HG02973 (cell line): ENCODE measurements around the gene WWTR1.
A peak's percentile ranks its signal among the peaks of the same experiment; 100 is the strongest.

ENCODE experiments used
- ATAC-seq: cut with Tn5 transposase; IDR thresholded peaks from one replicate; pipeline ENCODE4 v1.9.1; 2021; ENCODE audit warnings: moderate library complexity; ENCODE audit not compliant: unreplicated experiment

Gene WWTR1

GRCh38 chr3:149657926-149658743 is at the start of gene WWTR1:
Gene WWTR1 (minus strand): TSS chr3:149658025. CDS start chr3:149657306, 719 bp downstream.
- peak; percentile 82 for ATAC-seq

DNA sequence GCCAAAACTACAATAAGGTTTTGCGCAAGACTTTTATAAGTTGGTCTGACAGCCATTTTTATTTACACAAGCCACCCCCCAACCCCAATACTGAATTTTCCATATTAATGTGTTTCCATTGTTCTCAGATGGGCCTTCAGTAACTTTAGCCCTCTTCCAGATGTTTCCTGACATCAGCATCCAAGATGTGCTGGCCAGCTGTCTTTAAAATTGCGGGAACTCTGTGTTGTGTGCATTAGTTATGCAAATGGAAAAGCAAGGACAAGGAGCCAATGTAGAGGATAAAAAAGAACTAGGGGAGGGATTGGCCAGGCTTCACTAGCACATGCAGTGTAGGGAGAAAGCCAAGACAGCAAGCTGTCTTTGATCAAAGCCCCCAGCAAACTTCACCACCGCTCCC is 49.1 kb upstream of the WWTR1 start:
- ATAC-seq, result no peak

GRCh38 chr3:149705416-149705815 is 47.6 kb upstream of the WWTR1 start:
- no peak for ATAC-seq

DNA sequence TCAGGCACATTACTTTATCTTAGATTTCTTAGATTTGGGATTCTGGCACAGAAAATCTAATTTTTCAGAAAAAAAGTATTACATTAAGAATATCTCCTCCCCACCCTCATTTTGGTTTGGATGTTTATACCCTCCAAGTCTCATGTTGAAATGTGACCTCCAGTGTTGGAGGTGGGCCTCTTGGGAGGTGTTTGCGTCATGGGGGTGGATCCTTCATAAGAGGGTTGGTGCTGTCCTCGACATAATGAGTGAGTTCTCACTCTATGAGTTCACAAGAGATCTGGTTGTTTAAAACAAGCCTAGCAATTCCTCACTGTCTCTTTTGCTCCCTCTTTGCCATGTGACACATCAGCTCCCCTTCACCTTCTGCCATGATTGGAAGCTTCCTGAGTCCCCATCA is 45.6 kb upstream of the WWTR1 start:
- ATAC-seq, result no peak

DNA sequence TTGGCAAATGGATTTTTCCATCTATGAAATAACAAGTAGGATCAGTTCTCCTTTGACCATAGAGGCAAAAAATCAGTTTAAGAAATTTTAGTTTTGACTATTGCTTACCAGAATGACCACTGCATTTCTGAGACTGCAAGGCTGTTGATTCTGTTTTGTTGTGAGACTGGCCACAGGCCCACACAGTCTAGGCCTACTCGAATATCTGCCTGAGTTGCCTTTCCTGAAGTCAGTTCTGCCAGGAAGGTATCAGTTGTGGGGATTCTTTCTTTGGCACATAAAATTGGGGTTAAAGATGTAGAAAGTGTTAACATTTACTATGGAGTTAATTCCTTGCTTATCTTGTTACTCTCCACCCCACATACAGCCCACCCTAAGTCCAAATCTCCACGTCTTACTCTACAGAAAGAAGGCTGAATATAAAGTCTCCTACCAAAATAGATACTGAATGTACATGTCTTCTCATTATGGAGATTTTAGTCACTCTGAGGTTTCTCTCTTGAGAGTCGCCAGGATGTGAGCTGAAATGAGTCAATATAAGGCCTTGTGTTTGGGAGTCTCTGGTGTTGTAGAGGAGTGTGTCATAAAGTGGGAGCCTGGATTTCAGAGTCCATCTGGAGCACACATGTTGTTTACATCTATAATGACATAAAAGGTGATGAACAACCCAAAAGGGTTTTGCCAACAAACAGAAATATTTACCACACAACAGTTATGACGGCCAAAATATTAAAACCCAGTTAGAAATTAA is 45.0 kb upstream of the WWTR1 start:
- no peak for ATAC-seq

GRCh38 chr3:149701977-149702350 is 44.1 kb upstream of the WWTR1 start:
- ATAC-seq, result no peak

DNA sequence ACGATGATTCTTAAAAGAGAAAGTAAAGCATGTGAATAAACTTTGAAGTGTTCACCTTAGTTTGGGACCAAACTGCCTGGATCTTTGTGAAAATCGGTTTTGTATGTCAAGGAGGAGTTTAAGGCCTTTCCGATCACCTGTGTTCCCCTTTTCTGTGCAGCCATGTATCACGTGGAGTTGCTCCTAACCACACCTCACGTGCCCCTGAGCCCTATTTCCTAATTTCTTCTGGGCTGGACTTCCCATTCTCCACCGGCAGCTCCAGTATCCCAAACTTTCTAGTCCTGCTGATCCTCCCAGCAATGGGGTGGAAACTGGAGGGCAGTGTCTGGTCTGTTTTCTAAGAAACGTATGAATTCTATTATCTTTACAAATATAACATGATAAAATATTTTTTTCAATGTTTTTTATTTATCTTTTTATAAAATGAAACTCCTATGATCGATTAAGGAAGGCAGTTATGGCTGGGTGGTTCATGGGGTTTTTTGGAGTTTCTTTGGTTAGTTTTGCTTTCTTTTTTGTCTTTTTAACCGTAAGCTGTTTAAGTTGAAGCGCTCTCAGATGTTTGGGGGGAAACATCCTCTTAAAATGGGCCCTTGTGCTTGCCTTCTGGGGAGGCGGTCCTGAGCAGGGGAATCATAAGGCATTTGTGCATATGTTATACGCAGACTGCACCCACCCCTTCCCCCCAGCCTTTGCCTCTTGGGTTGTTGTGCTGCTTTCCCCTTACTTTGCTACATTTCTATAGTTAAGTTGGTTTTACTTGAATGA is 43.6 kb upstream of the WWTR1 start:
- ATAC-seq, result no peak

DNA sequence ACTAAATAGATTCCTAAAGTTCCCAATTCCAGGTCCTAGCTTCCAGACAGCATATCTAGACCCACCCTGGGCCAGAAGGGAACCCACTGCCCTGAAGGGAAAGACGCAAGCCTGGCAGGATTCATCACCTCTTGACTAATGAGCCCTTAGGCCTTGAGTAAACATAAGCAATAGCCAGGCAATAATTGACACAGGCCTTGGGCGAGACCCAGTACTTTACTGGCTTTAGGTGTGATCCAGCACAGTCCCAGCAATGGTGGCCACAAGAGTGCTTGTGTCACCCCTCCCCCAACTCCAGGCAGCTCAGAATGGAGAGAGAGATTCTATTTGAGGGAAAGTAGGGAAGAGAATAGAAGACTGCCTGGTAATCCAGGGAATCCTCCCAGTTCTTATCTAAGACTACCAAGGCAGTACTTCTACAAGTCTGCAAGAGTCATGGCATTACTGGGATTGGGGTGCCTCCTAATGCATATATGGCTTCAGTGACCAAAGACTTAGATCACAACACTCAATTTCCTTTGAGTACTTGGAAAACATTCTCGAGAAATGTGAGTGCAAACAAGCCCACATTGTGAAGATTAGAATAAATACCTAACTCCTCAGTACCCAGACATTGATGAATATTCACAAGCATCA is 30.4 kb upstream of the WWTR1 start:
- no peak for ATAC-seq

- no peak for ATAC-seq
These were observed 29.2 kb upstream of the WWTR1 start for GRCh38 chr3:149686996-149687395.

- ATAC-seq, result no peak
These were observed 20.6 kb upstream of the WWTR1 start for GRCh38 chr3:149678351-149678950.

GRCh38 chr3:149673393-149673792 is 15.6 kb upstream of the WWTR1 start:
- no peak for ATAC-seq

DNA sequence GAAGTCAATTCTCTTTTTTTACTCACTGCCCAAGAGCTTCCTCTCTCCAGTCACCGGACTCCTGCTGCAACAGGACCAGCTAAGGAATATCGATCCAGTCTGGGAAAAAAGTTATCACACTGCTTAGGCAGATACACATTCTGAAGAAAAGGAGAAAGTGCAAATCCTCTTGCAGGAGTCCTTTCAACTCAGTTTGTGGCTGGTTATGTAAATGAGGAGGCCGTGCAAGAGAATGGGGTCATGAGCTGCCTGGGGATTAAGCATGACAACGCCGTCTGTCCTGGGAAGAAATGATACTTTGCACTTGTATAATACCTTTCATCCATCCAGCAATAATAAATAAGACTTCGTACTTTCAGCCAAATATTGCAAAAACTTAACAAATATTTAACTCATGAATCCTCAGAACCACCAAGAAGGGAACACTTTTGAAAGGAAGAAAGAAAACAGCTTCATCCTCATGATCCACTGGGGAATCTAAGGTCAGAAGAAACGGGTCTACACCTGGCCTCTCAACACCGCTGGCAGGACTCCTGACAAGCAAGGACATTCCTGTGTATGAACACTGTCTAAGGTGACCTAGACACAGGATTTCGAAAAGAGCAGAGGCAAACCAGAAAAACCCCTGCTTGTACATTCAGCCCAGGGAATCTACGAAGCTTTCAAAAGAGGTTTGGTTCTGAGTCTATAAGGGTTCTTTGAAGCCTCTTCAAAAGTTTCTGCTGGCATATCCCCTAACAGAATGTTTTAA is 13.1 kb upstream of the WWTR1 start:
- no peak for ATAC-seq

- no peak for ATAC-seq
These were observed 9.8 kb upstream of the WWTR1 start for GRCh38 chr3:149667576-149667975.

GRCh38 chr3:149663966-149664365 is 6.1 kb upstream of the WWTR1 start:
- ATAC-seq, result no peak

DNA sequence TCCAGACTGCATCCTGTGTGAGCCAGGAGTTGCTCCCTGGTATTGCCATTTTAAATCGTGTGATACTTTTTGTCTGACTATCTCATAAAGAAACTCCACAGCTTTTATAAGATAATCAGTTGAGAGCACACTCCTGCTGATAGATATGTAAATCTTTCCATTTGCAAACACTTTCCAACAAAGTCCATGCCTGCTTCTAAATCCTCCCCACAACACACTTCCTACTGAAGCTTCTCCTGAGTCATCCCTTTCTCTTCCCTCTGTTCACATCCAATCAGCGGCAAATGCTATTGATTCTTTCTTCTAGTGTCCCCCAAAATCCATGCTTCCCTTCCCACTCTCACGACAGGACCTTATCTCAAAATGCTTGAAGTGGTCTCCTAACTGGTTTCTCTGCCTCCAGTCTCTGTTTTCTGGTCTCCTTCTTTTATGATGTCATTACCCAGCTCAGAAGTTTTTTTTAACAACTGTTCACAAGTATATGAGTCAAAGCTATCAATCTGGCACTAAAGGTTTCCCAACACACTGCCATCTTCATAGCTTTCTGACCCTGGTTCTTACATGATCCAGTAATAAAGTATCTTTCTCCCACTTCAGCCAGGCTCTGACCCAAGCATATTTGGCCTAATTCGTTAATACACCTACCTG is 4.5 kb upstream of the WWTR1 start:
- no peak for ATAC-seq

- ATAC-seq, result no peak
These were observed 2.6 kb upstream of the WWTR1 start for GRCh38 chr3:149660462-149660861.

GRCh38 chr3:149658744-149659497 is 1.1 kb upstream of the WWTR1 start:
- ATAC-seq, result peak; percentile 3

GRCh38 chr3:149657321-149657925 is 402 bp downstream of the WWTR1 start:
- peak; percentile 37 for ATAC-seq
